ENCODE results near the gene ACVR1.

- no peak for TF ChIP-seq EP300 (IDR thresholded peaks at IDR 0.05)
- no peak for TF ChIP-seq CTCF (IDR thresholded peaks at IDR 0.05)
- no peak for TF ChIP-seq POLR2AphosphoS5 (IDR thresholded peaks at IDR 0.05)
- TF ChIP-seq POLR2A (IDR thresholded peaks at IDR 0.05) = no peak
Measured at GRCh38 chr2:157785866-157786662, 90.1 kb downstream of the ACVR1 start.
